Activated T-helper 1 cell treated with anti-CD3 and anti-CD28 coated beads, Interleukin-12 subunit alpha, Interleukin-12 subunit beta, Interleukin-2, Interleukin-4 antibody, amounts not matched to agents 30 ng/mL and 10 ng/mL and 1 ng/mL, durations not matched to agents 14 hours and 24 hours and 36 hours (primary cell): ENCODE results near the gene LRP1B. TPM values are rescaled to one million over a fixed set of nuclear protein-coding genes. Genes with fewer than 3 reads are reported as not detected.

Experiments used
- DNase-seq: peaks from one replicate; pipeline ENCODE4 v3.0.0; 2021; ENCODE audit warnings: low spot score
- H3K27ac Mint-ChIP-seq: one replicate; pipeline ENCODE4 v1.8.0; 2021; ENCODE audit warnings: mild to moderate bottlenecking, mixed read lengths
- H3K27me3 Mint-ChIP-seq: one replicate; pipeline ENCODE4 v1.8.0; 2022; ENCODE audit warnings: mild to moderate bottlenecking, moderate library complexity, mixed read lengths; ENCODE audit not compliant: insufficient read depth
- H3K36me3 Mint-ChIP-seq: one replicate; pipeline ENCODE4 v1.8.0; 2021; ENCODE audit warnings: low read depth, mixed read lengths
- H3K4me1 Mint-ChIP-seq: one replicate; pipeline ENCODE4 v1.8.0; 2021; ENCODE audit warnings: low read depth, mixed read lengths
- H3K4me3 Mint-ChIP-seq: one replicate; pipeline ENCODE4 v1.8.0; 2021; ENCODE audit warnings: mild to moderate bottlenecking, moderate library complexity, mixed read lengths
- H3K9me3 Mint-ChIP-seq: one replicate; pipeline ENCODE4 v1.8.0; 2021; ENCODE audit warnings: mixed read lengths
- intact Hi-C: fragments of 100-400 bp; cut with micrococcal nuclease; formaldehyde crosslinking; loops from one replicate; pipeline ENCODE4 v1.15.1; 2024
- total RNA-seq: library from RNA; stranded (reverse); gene quantifications from 2 replicates; pipeline ENCODE4 v1.2.3, GENCODE V29; 2022

The LRP1B gene
- total RNA-seq, 1 donor from 2014 or later: not detected

DNA sequence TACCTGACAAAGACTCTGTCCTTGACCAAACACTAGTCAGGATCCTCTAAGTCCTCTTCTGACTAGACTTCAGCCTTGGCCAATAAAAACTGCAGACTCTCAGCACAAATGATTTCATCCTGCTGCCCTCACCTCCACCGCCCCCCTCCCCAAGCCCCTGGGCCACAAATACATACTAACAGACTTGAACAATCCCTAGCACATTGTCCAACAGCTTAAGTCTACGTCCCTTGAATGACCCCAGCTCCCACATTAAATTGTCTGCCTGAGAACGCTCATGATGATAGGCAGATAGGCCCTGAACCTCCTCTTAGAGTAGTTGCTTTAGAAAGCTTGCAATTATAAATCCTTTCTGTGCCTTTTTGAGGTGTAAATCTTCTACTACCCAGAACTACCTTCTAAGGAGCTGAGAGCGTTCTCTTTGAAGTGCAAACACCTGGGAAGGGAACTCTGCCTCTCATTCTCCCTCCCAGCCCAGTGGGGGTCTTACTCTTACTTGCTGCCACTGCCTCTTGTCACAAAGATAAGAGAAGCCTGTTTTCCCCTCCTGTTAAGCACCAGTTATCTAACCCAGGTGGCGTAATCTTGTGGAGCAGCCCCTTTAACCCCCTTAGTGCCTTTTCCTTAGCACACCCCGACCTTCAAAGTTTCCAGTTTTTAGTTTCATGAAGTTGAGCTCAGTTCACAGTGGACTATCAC, 1225.6 kb downstream of the LRP1B start:
- no peak overlapping the region for H3K27ac Mint-ChIP-seq
- no peak for DNase-seq
- no peaks in the 10 kb centered on the region for H3K27me3 Mint-ChIP-seq
- no peaks in the 10 kb centered on the region for H3K4me1 Mint-ChIP-seq
- intact Hi-C loops: no loop called here
- peaks cover 4% of the 10 kb centered on the region for H3K9me3 Mint-ChIP-seq
- H3K36me3 Mint-ChIP-seq: no peaks in the 10 kb centered on the region
- H3K4me3 Mint-ChIP-seq: no peak overlapping the region

DNA sequence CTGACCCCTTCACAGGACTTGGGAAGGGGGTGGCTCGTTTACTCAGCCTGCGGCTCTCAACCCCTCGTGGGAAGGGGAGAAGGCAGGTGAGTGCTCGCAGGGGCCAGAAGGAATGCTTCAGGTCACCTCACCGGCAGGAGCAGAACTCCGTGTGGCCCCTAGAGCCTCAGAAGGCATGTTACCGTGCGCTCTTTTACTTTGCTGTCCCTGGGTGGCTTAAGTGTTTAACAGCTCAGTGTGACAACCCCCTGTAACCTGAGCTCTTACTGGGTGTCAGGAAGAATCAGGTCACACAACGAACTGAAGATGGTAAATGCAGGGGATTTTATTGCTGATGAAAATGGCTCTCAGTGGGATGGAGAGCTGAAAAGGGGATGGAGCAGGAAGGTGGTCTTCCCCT, 1235.4 kb downstream of the LRP1B start:
- DNase-seq: no peak
- no peaks in the 10 kb centered on the region for H3K4me1 Mint-ChIP-seq
- intact Hi-C loops: no loop called here
- no peaks in the 10 kb centered on the region for H3K36me3 Mint-ChIP-seq
- H3K27me3 Mint-ChIP-seq: no peaks in the 10 kb centered on the region
- H3K9me3 Mint-ChIP-seq: peaks cover 19% of the 10 kb centered on the region
- H3K4me3 Mint-ChIP-seq: no peak overlapping the region
- H3K27ac Mint-ChIP-seq: no peak overlapping the region

DNA sequence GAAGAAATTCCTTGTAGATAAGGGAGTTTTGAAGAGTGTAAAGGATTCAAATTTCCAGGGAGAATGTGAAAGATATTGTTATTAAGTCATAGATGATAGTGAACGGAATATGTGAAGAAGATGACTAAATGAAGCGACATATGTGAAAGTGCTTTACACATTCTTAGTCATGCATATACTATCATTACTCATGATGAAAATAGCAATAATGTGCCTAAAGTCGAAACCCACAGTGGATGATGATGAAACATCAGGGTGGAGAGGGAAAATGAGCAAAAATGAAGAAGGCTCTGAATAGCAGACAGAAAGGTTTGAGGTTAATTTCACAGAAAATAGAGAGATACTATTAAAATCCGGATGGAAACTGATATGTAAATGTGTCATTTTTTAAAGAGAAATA, 1237.1 kb downstream of the LRP1B start:
- Mint-ChIP-seq H3K4me3 (no peak overlapping the region), H3K36me3 (no peaks in the 10 kb centered on the region), H3K27me3 (no peaks in the 10 kb centered on the region), H3K9me3 (peaks cover 19% of the 10 kb centered on the region), H3K4me1 (no peaks in the 10 kb centered on the region), H3K27ac (no peak overlapping the region)
- intact Hi-C loops: no loop called here
- no peak for DNase-seq

DNA sequence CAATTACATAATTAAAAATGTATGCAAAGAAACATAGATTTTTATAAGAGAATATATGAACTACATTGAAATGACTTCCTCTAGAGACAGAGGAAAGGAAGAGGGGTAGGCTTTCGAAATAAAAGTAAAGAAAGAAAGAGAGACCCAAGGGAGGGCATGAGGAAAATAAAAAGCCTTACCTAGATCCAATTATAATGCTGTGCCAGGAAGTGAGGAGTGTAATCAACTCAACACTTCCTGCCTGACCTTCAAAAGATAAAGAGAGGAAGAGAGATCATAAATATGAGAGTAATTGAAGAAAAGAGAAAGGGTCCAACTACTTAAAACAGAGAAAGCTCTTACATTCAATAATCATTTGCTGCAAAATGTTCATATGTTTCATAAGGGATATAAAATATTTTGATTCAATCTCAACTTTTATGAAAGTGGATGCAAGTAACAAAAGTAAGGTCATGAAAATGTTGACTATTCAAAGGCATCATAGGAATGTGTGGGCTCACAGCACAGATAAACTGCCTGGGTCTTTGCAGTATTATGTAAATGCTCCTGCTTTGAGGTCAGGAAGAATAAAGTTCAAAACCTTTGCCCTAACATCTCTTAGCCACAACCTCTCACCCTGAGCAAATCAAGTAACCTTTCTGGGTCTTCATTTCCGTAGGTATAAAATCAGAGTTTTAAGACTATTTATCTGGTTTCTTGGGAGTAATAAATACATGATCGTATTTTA, 1237.7 kb downstream of the LRP1B start:
- DNase-seq: no peak
- intact Hi-C loops: no loop called here
- Mint-ChIP-seq H3K9me3 (peaks cover 19% of the 10 kb centered on the region), H3K27me3 (no peaks in the 10 kb centered on the region), H3K36me3 (no peaks in the 10 kb centered on the region), H3K4me1 (no peaks in the 10 kb centered on the region), H3K27ac (no peak overlapping the region), H3K4me3 (no peak overlapping the region)

DNA sequence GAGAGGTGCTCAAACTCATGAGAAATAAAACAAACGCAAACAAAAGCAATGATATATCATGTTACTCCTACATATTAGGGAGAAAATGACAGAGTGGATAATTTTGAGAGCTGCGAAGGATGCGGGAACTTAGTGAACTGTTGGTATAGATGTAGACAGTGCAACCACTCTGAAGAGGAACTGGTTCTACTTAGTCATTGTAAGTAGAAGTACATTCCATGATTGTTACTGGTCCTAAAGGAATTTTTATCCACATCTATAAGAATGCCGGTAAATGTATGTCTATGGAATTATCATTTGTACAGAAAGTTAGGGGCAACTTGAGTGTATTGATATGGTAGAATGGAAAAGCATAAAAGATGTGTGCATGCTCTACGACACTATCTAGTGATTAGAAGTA, 1238.4 kb downstream of the LRP1B start:
- intact Hi-C loops: no loop called here
- Mint-ChIP-seq H3K4me1 (no peaks in the 10 kb centered on the region), H3K27me3 (no peaks in the 10 kb centered on the region), H3K9me3 (peaks cover 19% of the 10 kb centered on the region), H3K36me3 (no peaks in the 10 kb centered on the region), H3K4me3 (no peak overlapping the region), H3K27ac (no peak overlapping the region)
- no peak for DNase-seq

DNA sequence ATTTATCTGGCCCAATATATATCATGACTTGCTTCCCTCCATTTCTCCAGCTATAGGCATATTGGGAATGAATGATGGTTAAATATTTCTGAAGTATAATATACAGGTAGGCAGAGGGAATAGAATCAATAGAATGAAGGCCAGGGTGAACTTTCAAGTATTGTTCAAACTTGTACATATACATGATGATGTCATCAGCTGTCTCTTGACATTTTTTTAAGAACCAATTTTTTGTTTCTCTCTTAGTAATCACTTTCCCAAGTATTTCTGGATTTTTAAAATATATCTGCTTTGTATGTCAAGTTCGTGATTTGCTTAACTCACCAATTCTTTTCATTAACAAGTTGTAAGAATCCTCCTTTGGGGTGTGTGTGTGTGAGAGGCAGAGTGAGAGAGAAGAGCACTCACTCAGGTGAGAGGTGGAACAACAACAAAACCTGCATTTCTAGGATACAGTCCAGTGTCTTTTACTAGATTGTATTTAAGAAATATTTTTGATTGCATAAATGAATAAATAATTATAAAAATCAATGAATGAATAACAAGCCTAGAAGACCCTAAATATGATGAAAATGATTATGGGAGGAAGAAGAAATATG, 1239.1 kb downstream of the LRP1B start:
- no peak overlapping the region for H3K27ac Mint-ChIP-seq
- H3K36me3 Mint-ChIP-seq: no peaks in the 10 kb centered on the region
- H3K9me3 Mint-ChIP-seq: peaks cover 20% of the 10 kb centered on the region
- H3K4me1 Mint-ChIP-seq: no peaks in the 10 kb centered on the region
- H3K4me3 Mint-ChIP-seq: no peak overlapping the region
- DNase-seq: no peak
- no peaks in the 10 kb centered on the region for H3K27me3 Mint-ChIP-seq
- intact Hi-C loops: no loop called here

DNA sequence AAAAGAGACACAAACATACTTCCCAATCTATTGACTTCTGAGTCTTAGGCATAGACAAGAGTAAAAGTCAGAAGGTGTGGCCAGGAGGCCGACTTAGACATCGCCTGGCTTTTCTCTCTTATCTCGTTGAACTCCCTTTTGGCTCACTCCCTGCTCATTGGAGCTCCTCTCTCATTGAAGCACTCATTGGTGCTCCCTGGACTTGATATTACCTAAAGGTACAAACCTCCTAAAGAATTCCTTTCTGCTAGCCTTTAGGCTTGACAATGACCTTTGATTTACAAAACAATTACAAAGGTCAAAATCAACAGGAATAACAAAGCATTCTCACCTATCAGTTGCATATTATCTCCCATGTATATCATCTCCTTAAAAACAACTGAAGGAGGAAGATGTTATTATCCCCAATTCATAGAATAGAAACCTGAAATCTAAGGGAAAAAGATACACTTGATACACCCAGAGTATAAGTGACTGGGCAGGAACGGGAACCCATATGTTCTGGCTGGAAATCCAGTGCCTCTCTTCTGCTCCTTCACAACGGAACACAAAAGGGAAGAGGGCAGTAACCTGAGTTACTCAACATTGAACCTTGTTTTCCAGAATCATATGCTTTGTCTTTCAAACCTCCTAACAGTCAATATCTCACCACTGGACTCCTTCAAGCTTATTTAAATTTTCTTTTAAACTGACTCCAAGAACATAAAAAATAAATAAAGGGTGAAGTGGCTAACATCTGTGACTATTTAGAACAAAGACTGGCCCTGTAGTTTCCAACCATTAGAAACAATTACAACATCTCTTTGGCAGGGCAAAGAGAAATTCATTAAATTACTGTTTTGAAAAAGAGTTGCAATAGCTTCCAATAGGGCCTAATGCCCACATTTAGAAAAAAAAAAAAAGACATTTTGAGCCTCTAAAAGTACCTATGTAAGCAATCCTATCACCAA, 1247.9 kb downstream of the LRP1B start:
- DNase-seq: no peak
- no peaks in the 10 kb centered on the region for H3K27me3 Mint-ChIP-seq
- intact Hi-C loops: no loop called here
- no peak overlapping the region for H3K27ac Mint-ChIP-seq
- no peaks in the 10 kb centered on the region for H3K36me3 Mint-ChIP-seq
- no peaks in the 10 kb centered on the region for H3K4me1 Mint-ChIP-seq
- H3K9me3 Mint-ChIP-seq: peaks cover 6% of the 10 kb centered on the region
- H3K4me3 Mint-ChIP-seq: no peak overlapping the region

DNA sequence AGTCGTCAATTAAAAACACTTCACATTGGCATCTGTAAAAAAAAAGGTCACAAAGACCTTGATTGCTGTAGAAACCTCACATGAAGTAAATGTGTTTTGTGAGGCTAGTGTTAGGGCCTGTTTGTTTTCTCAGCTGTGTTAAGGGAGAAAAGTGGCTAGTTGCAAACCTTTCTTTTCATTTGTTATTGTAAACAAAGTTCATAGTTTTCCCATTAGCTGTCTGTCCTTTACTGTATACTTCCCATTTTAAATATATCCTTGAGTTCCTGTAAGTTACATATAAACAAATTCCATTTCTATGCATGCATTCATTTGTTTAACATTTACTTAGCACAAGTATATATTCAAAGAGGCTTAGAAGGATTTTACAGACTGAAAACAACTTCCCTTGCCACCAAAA, 1250.2 kb downstream of the LRP1B start:
- intact Hi-C loops: no loop called here
- no peak for DNase-seq
- no peaks in the 10 kb centered on the region for H3K27me3 Mint-ChIP-seq

DNA sequence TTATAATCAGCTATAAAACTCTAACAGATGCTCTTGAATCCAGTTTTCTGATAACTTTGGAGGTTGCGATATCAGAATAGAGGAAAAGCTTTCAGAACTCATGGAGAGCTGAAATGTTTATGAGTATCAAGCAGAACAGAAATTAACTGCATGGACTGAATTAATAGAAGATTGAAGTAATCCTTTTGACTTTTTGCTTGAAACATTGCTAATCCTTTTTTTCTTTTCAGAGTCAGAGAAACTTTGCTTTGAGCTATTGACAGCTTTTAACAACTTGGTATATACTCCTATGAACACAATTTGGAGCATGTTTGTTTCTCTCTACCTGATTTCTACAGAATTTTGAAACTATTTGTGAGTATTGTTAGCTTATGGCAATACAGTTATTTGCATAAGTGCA, 1254.8 kb downstream of the LRP1B start:
- Mint-ChIP-seq H3K27me3 (no peaks in the 10 kb centered on the region), H3K4me3 (no peak overlapping the region), H3K36me3 (no peaks in the 10 kb centered on the region), H3K9me3 (peaks cover 8% of the 10 kb centered on the region), H3K4me1 (no peaks in the 10 kb centered on the region), H3K27ac (no peak overlapping the region)
- DNase-seq: no peak
- intact Hi-C loops: no loop called here

More for the DNA sequence above, 1250.2 kb downstream of the LRP1B start:
- no peaks in the 10 kb centered on the region for H3K4me1 Mint-ChIP-seq
- no peak overlapping the region for H3K27ac Mint-ChIP-seq
- peaks cover 10% of the 10 kb centered on the region for H3K9me3 Mint-ChIP-seq
- H3K4me3 Mint-ChIP-seq: no peak overlapping the region
- no peaks in the 10 kb centered on the region for H3K36me3 Mint-ChIP-seq

DNA sequence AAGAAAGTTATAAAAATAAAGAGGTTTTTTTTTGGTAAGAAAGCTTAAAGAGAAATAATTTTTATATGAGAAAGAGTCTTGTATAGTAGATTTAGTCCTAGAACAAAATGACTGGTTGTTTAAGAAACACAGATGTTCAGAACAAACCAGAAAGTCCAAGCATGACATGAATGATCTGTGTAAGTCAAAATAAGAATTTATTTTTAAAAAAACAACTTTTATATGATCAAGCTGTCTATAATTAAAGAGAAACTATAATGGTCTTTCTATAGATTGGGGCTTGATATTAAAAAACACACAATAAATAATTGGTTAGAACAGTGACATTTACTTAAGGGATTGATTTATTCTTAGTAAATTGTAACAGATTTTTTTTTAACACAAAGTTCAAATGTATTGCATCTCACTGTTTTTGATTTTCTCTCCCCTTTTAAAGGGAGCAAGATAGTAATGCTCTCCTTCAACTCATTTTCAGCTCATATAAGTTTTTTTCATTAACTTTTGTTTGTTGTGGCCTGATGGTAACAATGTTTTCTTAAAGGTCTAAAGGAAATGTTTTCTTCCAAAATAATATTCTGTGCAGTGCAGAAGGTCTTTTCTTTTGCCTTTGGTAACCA, 1256.8 kb downstream of the LRP1B start:
- H3K9me3 Mint-ChIP-seq: peaks cover 8% of the 10 kb centered on the region

DNA sequence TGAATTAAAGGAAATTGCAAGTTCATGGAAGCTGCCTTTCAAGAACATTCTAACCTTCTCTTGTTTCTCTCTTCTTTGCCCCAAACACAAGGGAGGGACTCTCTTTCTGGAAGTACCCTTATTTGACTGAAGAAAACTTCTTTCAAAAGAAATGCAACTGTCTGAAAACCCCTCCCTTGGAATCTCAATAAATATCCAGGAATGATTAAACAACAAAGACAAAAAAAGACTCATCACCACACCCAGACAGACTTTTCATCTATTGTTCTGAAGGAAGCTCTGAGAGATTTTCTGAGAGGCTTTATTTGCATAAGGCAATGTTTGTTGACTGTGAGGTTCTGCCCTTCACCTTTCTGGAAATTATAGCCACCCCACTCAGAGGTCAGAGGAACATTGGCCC, 1260.9 kb downstream of the LRP1B start:
- no peak overlapping the region for H3K27ac Mint-ChIP-seq
- peaks cover 6% of the 10 kb centered on the region for H3K9me3 Mint-ChIP-seq
- H3K4me3 Mint-ChIP-seq: no peak overlapping the region
- no peaks in the 10 kb centered on the region for H3K27me3 Mint-ChIP-seq
- intact Hi-C loops: no loop called here
- DNase-seq: no peak
- H3K36me3 Mint-ChIP-seq: no peaks in the 10 kb centered on the region
- H3K4me1 Mint-ChIP-seq: no peaks in the 10 kb centered on the region

More for the DNA sequence above, 1256.8 kb downstream of the LRP1B start:
- Mint-ChIP-seq H3K4me3 (no peak overlapping the region), H3K27me3 (no peaks in the 10 kb centered on the region), H3K27ac (no peak overlapping the region), H3K4me1 (no peaks in the 10 kb centered on the region), H3K36me3 (no peaks in the 10 kb centered on the region)
- no peak for DNase-seq
- intact Hi-C loops: no loop called here

DNA sequence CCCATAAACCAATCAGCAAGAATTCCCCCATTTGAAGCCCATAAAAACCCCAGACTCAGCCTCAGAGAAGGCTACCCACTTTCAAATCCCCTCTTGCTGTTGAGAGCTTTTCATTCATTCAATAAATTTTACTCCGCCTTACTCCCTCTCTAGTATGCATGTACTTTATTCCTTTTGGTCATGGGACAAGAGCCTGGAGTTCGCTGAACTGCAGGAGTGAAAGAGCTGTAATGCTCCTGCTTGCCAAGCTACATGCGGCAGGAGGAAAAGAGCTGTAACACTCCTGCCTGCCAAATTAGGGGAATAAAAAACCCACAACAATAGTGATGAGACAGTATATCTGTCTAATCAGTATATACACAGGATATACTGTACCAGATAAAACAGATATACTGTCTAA, 1261.7 kb downstream of the LRP1B start:
- Mint-ChIP-seq H3K4me3 (no peak overlapping the region), H3K27ac (no peak overlapping the region), H3K4me1 (no peaks in the 10 kb centered on the region), H3K27me3 (no peaks in the 10 kb centered on the region), H3K9me3 (peaks cover 6% of the 10 kb centered on the region), H3K36me3 (no peaks in the 10 kb centered on the region)
- DNase-seq: no peak
- intact Hi-C loops: no loop called here
